Panc1 (cell line): ENCODE results near the gene DPP4. TPM values are rescaled to one million over a fixed set of nuclear protein-coding genes. Genes with fewer than 3 reads are reported as not detected.

Source experiments
- ATAC-seq: fragments of 200-7000 bp; cut with Tn5 transposase; 2 replicates; pipeline ENCODE4 v1.9.1; 2020; ENCODE audit warnings: mild to moderate bottlenecking, moderate library complexity
- BruUV-seq: library from RNA; stranded (reverse); fragments of 400-500 nt; replicated peaks from 2 replicates; lab custom pipeline; 2021; lab: Mats Ljungman, UMichigan
- CTCF ChIA-PET: fragments of 300-600 bp; sonication (Branson Sonifier 250); formaldehyde crosslinking; loops from one replicate; lab custom pipeline; 2022; ENCODE audit warnings: antibody characterized with exemption; lab: Charles Lee
- POLR2A ChIA-PET: fragments of 300-600 bp; sonication (Branson Sonifier 250); formaldehyde crosslinking; loops from one replicate; lab custom pipeline; 2022; ENCODE audit warnings: antibody characterized with exemption; lab: Charles Lee
- DNase-seq: peaks from one replicate; pipeline ENCODE4 v3.0.0-alpha.2; 2010; ENCODE audit warnings: low read depth, low spot score
- H3K27ac ChIP-seq: 2 replicates; pipeline ENCODE4 v1.5.1; 2011; ENCODE audit warnings: mild to moderate bottlenecking, low read length, inconsistent platforms
- H3K27me3 ChIP-seq: fragments of 200-500 bp; sonication (Bioruptor generic); 2 replicates; pipeline ENCODE4 v1.6.0; 2014; ENCODE audit warnings: low read length, inconsistent platforms; ENCODE audit not compliant: control insufficient read depth, insufficient read depth
- H3K36me3 ChIP-seq: fragments of 200-500 bp; sonication (Bioruptor generic); 2 replicates; pipeline ENCODE4 v1.5.1; 2014; ENCODE audit warnings: inconsistent platforms, mild to moderate bottlenecking, low read length, moderate library complexity; ENCODE audit not compliant: control insufficient read depth, insufficient read depth
- H3K4me1 ChIP-seq: 2 replicates; pipeline ENCODE4 v1.5.1; 2011; ENCODE audit warnings: inconsistent platforms, mild to moderate bottlenecking, low read length, moderate library complexity; ENCODE audit not compliant: control insufficient read depth, insufficient read depth
- H3K4me3 ChIP-seq, 2 experiments: 2 replicates each; pipeline ENCODE4 v1.5.1; 2011 to 2012; ENCODE audit warnings: low read depth in 2 of 2, low read length in 2 of 2, mild to moderate bottlenecking in 2 of 2, inconsistent platforms in 1 of 2, moderate library complexity in 1 of 2
- H3K9me3 ChIP-seq: fragments of 200-500 bp; sonication (Bioruptor generic); 2 replicates; pipeline ENCODE4 v1.5.1; 2014; ENCODE audit warnings: low read depth, mild to moderate bottlenecking, inconsistent platforms, low read length, moderate library complexity; ENCODE audit not compliant: control insufficient read depth, insufficient read depth
- POLR2AphosphoS5 ChIP-seq: IDR thresholded peaks from 2 replicates; pipeline ENCODE4 v1.6.1; 2012; ENCODE audit warnings: mild to moderate bottlenecking, low read depth, low read length, moderate library complexity
- SIN3A ChIP-seq: IDR thresholded peaks from 2 replicates; pipeline ENCODE4 v1.6.1; 2012; ENCODE audit warnings: low read depth, mild to moderate bottlenecking, low read length, moderate library complexity, borderline replicate concordance; ENCODE audit not compliant: insufficient read depth
- TCF7L2 ChIP-seq: IDR thresholded peaks from 2 replicates; pipeline ENCODE4 v1.6.1; 2011; ENCODE audit warnings: mild to moderate bottlenecking, low read depth, low read length, inconsistent platforms
- in situ Hi-C: cut with HindIII; loops from 2 replicates; pipeline ENCODE4 v1.10.0; 2016; ENCODE audit warnings: low sequenced_read_pairs, low pct_unique_long_range_greater_than_20kb
- intact Hi-C: fragments of 100-400 bp; cut with micrococcal nuclease; formaldehyde crosslinking; loops from one replicate; pipeline ENCODE4 v1.10.0; 2022; ENCODE audit not compliant: unreplicated experiment
- total RNA-seq: library from RNA; stranded (reverse); gene quantifications from one replicate; pipeline ENCODE4 v1.2.1, GENCODE V29; 2021; ENCODE audit not compliant: unreplicated experiment
- TF ChIP-seq, protein P1 (sequence below), 2 experiments: IDR thresholded peaks; 2 replicates each; pipeline ENCODE4 v1.6.1; 2011 to 2012; ENCODE audit warnings: low read depth in 2 of 2, control low read depth in 1 of 2, low read length in 1 of 2, mild to moderate bottlenecking in 1 of 2, moderate library complexity in 1 of 2; ENCODE audit not compliant: insufficient read depth in 1 of 2
- TF ChIP-seq, protein P2 (sequence below): fragments of 450-650 bp; IDR thresholded peaks from 2 replicates; pipeline ENCODE4 v1.5.1; 2017; ENCODE audit warnings: mild to moderate bottlenecking

DPP4 gene
- total RNA-seq, 1 experiment from 2014 or later, result 0.23 TPM

DNA sequence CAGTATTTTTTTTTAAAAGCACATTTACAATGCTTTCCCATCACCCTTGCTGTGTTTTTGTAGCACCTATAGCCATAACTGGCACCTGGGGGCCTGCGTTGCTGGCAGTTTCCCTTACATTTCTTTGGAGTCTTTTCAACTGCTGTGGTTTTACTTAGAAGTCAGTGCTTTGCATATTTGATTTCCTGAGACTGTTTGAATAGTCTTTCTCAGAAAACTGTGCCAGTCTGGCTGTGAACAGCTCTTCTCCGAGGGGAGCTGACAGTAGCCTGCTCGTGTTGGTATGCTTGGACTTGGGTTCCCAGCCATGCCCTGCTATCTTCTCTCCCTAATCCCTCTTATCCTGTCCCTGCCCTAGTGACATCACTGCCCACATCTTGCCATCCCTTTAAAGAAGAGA, 81.5 kb downstream of the DPP4 start:
- no TSS peak for BruUV-seq
- intact Hi-C loops, result no loop called here
- H3K36me3 ChIP-seq, result no peaks in the 10 kb centered on the region
- TF ChIP-seq POLR2AphosphoS5, result no peak
- TF ChIP-seq, protein P1, sequence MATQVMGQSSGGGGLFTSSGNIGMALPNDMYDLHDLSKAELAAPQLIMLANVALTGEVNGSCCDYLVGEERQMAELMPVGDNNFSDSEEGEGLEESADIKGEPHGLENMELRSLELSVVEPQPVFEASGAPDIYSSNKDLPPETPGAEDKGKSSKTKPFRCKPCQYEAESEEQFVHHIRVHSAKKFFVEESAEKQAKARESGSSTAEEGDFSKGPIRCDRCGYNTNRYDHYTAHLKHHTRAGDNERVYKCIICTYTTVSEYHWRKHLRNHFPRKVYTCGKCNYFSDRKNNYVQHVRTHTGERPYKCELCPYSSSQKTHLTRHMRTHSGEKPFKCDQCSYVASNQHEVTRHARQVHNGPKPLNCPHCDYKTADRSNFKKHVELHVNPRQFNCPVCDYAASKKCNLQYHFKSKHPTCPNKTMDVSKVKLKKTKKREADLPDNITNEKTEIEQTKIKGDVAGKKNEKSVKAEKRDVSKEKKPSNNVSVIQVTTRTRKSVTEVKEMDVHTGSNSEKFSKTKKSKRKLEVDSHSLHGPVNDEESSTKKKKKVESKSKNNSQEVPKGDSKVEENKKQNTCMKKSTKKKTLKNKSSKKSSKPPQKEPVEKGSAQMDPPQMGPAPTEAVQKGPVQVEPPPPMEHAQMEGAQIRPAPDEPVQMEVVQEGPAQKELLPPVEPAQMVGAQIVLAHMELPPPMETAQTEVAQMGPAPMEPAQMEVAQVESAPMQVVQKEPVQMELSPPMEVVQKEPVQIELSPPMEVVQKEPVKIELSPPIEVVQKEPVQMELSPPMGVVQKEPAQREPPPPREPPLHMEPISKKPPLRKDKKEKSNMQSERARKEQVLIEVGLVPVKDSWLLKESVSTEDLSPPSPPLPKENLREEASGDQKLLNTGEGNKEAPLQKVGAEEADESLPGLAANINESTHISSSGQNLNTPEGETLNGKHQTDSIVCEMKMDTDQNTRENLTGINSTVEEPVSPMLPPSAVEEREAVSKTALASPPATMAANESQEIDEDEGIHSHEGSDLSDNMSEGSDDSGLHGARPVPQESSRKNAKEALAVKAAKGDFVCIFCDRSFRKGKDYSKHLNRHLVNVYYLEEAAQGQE (IDR thresholded peaks at IDR 0.05; ENCODE audit: insufficient read depth in 1 of 2, low read depth in 2 of 2, low read length in 1 of 2), result no peak
- TF ChIP-seq, protein P2, sequence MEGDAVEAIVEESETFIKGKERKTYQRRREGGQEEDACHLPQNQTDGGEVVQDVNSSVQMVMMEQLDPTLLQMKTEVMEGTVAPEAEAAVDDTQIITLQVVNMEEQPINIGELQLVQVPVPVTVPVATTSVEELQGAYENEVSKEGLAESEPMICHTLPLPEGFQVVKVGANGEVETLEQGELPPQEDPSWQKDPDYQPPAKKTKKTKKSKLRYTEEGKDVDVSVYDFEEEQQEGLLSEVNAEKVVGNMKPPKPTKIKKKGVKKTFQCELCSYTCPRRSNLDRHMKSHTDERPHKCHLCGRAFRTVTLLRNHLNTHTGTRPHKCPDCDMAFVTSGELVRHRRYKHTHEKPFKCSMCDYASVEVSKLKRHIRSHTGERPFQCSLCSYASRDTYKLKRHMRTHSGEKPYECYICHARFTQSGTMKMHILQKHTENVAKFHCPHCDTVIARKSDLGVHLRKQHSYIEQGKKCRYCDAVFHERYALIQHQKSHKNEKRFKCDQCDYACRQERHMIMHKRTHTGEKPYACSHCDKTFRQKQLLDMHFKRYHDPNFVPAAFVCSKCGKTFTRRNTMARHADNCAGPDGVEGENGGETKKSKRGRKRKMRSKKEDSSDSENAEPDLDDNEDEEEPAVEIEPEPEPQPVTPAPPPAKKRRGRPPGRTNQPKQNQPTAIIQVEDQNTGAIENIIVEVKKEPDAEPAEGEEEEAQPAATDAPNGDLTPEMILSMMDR, result no peak
- no peak for TF ChIP-seq TCF7L2
- TF ChIP-seq SIN3A, result no peak
- ChIA-PET CTCF (no interaction called here), POLR2A (no interaction called here)
- ATAC-seq (no peak), DNase-seq (no peak)
- no peaks in the 10 kb centered on the region for H3K27me3 ChIP-seq
- in situ Hi-C loops, result no loop called here
- no peaks in the 10 kb centered on the region for H3K9me3 ChIP-seq
- H3K4me3 ChIP-seq, result no peak overlapping the region
- no peak overlapping the region for H3K27ac ChIP-seq
- H3K4me1 ChIP-seq, result no peaks in the 10 kb centered on the region

DNA sequence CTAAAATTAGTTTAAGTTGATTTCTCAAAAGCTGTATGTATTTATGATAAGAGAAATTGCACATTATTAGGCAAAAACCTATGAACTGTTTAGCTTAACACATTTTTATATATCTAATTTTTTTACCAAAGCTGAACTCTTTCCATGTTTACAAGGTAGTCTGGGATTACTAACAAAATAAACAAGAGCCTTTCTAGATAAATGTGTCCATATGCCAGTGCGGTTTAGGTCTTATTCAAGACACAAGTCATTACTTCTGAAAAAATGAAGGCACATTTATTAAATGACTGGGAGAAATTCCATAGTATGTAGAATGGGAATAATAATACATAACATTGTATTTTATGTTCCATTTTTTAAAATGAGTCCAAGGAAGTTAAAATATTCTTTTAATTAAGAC, 82.0 kb downstream of the DPP4 start:
- no peak for TF ChIP-seq POLR2AphosphoS5
- TF ChIP-seq SIN3A, result no peak
- TF ChIP-seq, protein P2, result no peak
- no peak for TF ChIP-seq TCF7L2
- TF ChIP-seq, protein P1 (IDR thresholded peaks at IDR 0.05; ENCODE audit: insufficient read depth in 1 of 2, low read depth in 2 of 2, low read length in 1 of 2), result no peak
- Histone ChIP-seq H3K4me1 (no peaks in the 10 kb centered on the region), H3K9me3 (no peaks in the 10 kb centered on the region), H3K36me3 (no peaks in the 10 kb centered on the region), H3K27ac (no peak overlapping the region), H3K27me3 (no peaks in the 10 kb centered on the region), H3K4me3 (no peak overlapping the region)
- POLR2A ChIA-PET, result no interaction called here
- ATAC-seq, result no peak
- no TSS peak for BruUV-seq
- CTCF ChIA-PET, result no interaction called here
- in situ Hi-C loops (no loop called here), intact Hi-C loops (no loop called here)
- no peak for DNase-seq
